T-helper 1 cell treated with Interleukin-12 subunit alpha and Interleukin-12 subunit beta and Interleukin-4 antibody, amounts not matched to agents 30 ng/mL and 1 ng/mL, for 36 hours (primary cell): ENCODE data around the gene CHSY3. TPM values are rescaled to one million over a fixed set of nuclear protein-coding genes. Genes with fewer than 3 reads are reported as not detected.

Experiments used
- intact Hi-C: fragments of 100-400 bp; cut with micrococcal nuclease; formaldehyde crosslinking; loops from one replicate; pipeline ENCODE4 v1.15.1; 2024
- total RNA-seq: library from RNA; stranded (reverse); gene quantifications from 2 replicates; pipeline ENCODE4 v1.2.3, GENCODE V29; 2022

Gene CHSY3
- total RNA-seq, 1 donor from 2014 or later: not detected

GRCh38 chr5:130090569-130091270 lies 186.5 kb downstream of the CHSY3 start:
- intact Hi-C loops: no loop called here

- intact Hi-C loops: no loop called here
Observed at GRCh38 chr5:130092991-130093390, 188.7 kb downstream of the CHSY3 start.

GRCh38 chr5:130096483-130096882 lies 192.2 kb downstream of the CHSY3 start:
- intact Hi-C loops: no loop called here

GRCh38 chr5:130099008-130099407 lies 194.7 kb downstream of the CHSY3 start:
- intact Hi-C loops: no loop called here

GRCh38 chr5:130102375-130102774 lies 198.1 kb downstream of the CHSY3 start:
- intact Hi-C loops: no loop called here

GRCh38 chr5:130102960-130103359 lies 198.7 kb downstream of the CHSY3 start:
- intact Hi-C loops: no loop called here

- intact Hi-C loops: no loop called here
Observed at GRCh38 chr5:130104895-130105688, 200.8 kb downstream of the CHSY3 start.

- intact Hi-C loops: no loop called here
Observed at GRCh38 chr5:130106480-130106879, 202.2 kb downstream of the CHSY3 start.

GRCh38 chr5:130109152-130109551 lies 204.9 kb downstream of the CHSY3 start:
- intact Hi-C loops: loop anchor here (1.0 kb wide), 2 partner anchors 1001 to 1308 kb away; no protein-coding TSS in a partner anchor

- intact Hi-C loops: no loop called here
Observed at GRCh38 chr5:130110328-130110727, 206.1 kb downstream of the CHSY3 start.

GRCh38 chr5:130111746-130112145 lies 207.5 kb downstream of the CHSY3 start:
- intact Hi-C loops: no loop called here

GRCh38 chr5:130112246-130112645 lies 208.0 kb downstream of the CHSY3 start:
- intact Hi-C loops: no loop called here

GRCh38 chr5:130115686-130116085 lies 211.4 kb downstream of the CHSY3 start:
- intact Hi-C loops: no loop called here

- intact Hi-C loops: no loop called here
Observed at GRCh38 chr5:130116462-130116861, 212.2 kb downstream of the CHSY3 start.

- intact Hi-C loops: no loop called here
Observed at GRCh38 chr5:130116972-130117371, 212.7 kb downstream of the CHSY3 start.

- intact Hi-C loops: no loop called here
Observed at GRCh38 chr5:130126746-130127145, 222.5 kb downstream of the CHSY3 start.

- intact Hi-C loops: no loop called here
Observed at GRCh38 chr5:130135506-130135905, 231.2 kb downstream of the CHSY3 start.

- intact Hi-C loops: no loop called here
Observed at GRCh38 chr5:130136300-130136699, 232.0 kb downstream of the CHSY3 start.

- intact Hi-C loops: no loop called here
Observed at GRCh38 chr5:130137681-130138080, 233.4 kb downstream of the CHSY3 start.

GRCh38 chr5:130138406-130139045 lies 234.3 kb downstream of the CHSY3 start:
- intact Hi-C loops: no loop called here

GRCh38 chr5:130141659-130142320 lies 237.5 kb downstream of the CHSY3 start:
- intact Hi-C loops: no loop called here

- intact Hi-C loops: no loop called here
Observed at GRCh38 chr5:130151239-130151638, 247.0 kb downstream of the CHSY3 start.
